ENCODE results near the gene GARIN6. TPM values are rescaled to one million over a fixed set of nuclear protein-coding genes. Genes with fewer than 3 reads are reported as not detected.

Gene GARIN6
- total RNA-seq, 2 experiments from 2014 or later = not detected

DNA sequence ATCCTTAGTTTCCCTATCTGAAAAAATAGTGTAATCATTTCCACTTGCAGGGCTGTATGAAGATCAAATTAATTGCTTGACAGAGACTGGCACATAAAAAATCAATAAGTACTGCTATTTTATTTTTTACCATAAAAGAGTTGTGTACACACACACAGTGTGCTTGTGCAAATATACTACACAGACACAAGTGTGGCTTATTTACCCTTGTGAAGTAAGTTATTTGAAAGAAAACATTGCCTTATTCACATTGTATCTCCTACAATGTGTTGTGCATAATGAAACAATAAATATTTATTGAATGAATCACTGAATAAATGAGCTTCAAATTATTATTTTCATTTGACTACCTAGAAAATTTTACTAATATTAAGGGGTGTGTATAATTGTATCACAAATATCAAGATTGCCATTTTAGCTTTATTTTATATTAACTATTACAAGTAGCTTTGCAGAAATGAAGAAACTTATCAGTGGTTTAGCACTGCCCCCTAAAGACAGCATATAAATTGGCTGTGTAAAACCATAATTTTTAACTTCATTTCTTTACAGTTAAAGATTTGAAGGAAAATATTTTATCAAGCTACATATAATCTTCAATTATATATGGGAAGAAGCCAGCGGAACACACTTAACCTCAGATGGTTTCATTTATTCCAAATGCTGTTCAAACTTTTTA is 11.3 kb downstream of the GARIN6 start:
- CTCF ChIA-PET = no interaction called here
- no peak overlapping the region for H3K4me3 Mint-ChIP-seq
- ATAC-seq (no peak), DNase-seq (no peak)
- no peaks in the 10 kb centered on the region for H3K4me1 Mint-ChIP-seq
- H3K9me3 Mint-ChIP-seq (ENCODE audit: low read depth) = no peaks in the 10 kb centered on the region
- H3K36me3 Mint-ChIP-seq = no peaks in the 10 kb centered on the region
- H3K27ac Mint-ChIP-seq = no peak overlapping the region
- H3K27me3 Mint-ChIP-seq = no peaks in the 10 kb centered on the region

DNA sequence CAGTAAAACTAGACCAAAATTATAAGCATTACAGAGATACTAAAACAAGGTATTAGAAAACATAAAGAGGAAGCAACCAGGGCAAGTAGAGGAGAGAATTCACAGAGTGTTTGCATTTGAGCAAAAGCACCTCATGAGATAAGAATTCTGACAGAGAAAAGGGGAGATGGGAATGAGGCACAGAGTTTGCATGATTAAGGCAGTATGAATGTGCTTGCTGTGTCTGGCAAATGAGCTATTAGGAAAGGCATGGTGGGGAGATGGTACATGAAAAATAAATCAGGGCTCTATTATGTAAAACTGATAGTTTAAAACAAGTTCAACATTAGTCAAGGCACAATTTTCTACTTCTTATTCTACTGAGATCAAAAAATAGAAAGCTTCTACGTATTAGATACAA is 23.1 kb downstream of the GARIN6 start:
- no peak for ATAC-seq
- no peak for DNase-seq
- Mint-ChIP-seq H3K9me3 (ENCODE audit: low read depth) (peaks cover 6% of the 10 kb centered on the region), H3K36me3 (no peaks in the 10 kb centered on the region), H3K4me3 (no peak overlapping the region), H3K4me1 (no peaks in the 10 kb centered on the region), H3K27ac (no peak overlapping the region), H3K27me3 (no peaks in the 10 kb centered on the region)
- CTCF ChIA-PET = no interaction called here

DNA sequence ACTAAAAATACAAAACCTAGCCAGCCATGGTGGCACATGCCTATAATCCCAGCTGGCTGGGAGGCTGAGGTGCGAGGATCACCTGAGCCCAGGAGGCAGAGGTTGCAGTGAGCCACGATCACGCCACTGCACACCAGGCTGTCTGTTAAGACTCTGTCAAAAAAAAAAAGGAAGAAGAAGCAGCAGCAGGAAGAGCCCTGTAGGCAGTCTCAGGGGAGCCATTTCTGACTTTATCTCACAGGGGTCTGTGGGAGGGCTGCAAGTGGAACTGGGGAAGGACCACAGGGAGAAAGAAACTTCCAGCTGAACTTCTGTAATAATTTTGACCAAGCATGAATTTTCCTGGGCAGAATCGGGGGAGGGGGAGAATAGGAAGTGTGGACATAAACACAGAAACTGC is 32.7 kb downstream of the GARIN6 start:
- CTCF ChIA-PET = no interaction called here
- Mint-ChIP-seq H3K4me3 (no peak overlapping the region), H3K9me3 (ENCODE audit: low read depth) (peaks cover 2% of the 10 kb centered on the region), H3K27me3 (no peaks in the 10 kb centered on the region), H3K36me3 (no peaks in the 10 kb centered on the region), H3K4me1 (no peaks in the 10 kb centered on the region), H3K27ac (no peak overlapping the region)
- ATAC-seq (no peak), DNase-seq (no peak)

DNA sequence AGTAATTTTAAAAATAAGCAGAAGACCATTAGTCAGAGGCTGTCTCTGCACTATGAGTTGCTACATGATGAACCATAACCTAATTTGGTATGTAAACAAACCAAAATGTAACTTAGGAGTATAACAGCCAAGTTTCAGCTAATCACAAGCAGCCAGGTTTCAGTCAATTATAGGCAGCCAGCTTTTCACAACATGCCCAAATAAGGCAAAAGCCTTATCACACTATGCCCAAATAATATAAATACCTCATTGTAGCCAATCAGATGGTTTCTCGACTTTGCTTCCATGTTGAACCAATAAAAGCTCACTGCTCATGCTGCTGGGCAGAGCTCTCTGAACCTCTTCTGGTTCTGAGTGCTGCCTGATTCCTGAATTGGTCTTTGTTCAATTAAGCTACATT is 38.6 kb downstream of the GARIN6 start:
- Mint-ChIP-seq H3K27me3 (no peaks in the 10 kb centered on the region), H3K9me3 (ENCODE audit: low read depth) (peaks cover 7% of the 10 kb centered on the region), H3K4me3 (no peak overlapping the region), H3K27ac (no peak overlapping the region), H3K4me1 (no peaks in the 10 kb centered on the region), H3K36me3 (no peaks in the 10 kb centered on the region)
- DNase-seq (no peak), ATAC-seq (no peak)
- CTCF ChIA-PET = no interaction called here

DNA sequence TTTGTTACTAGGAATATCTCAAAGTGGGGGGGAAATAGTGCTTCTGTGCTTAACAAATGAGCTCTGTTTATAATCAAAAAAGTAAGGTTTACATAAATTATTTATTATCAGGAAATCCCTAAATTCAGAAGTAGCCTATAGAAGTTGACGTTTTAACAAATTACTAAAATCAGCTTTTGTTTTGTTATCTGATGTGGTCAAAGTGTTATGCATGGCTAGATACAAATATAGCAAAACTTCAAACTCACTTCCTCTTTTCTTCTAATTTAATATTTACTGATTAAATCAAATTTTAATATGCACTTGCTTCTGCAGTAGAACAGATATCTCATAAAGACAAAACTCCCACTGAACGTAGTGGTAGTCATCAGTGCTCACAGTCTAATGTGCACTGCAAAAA is 47.5 kb downstream of the GARIN6 start:
- DNase-seq (no peak), ATAC-seq (no peak)
- H3K4me1 Mint-ChIP-seq = no peaks in the 10 kb centered on the region
- H3K27ac Mint-ChIP-seq = no peak overlapping the region
- H3K9me3 Mint-ChIP-seq (ENCODE audit: low read depth) = peaks cover 3% of the 10 kb centered on the region
- no peak overlapping the region for H3K4me3 Mint-ChIP-seq
- CTCF ChIA-PET = no interaction called here
- H3K27me3 Mint-ChIP-seq = no peaks in the 10 kb centered on the region
- no peaks in the 10 kb centered on the region for H3K36me3 Mint-ChIP-seq

Data from activated CD8-positive, alpha-beta memory T cell treated with anti-CD3 and anti-CD28 coated beads, Interleukin-2, amount 10 ng/mL, durations not matched to agents 7 days and 5 days (primary cell).